ENCODE data around the gene SIRT3. TPM values are rescaled to one million over a fixed set of nuclear protein-coding genes. Genes with fewer than 3 reads are reported as not detected.

Gene SIRT3
- total and polyA plus RNA-seq, 3 donors from 2014 or later: 31.7 to 57.0 (median 43.6) TPM

DNA sequence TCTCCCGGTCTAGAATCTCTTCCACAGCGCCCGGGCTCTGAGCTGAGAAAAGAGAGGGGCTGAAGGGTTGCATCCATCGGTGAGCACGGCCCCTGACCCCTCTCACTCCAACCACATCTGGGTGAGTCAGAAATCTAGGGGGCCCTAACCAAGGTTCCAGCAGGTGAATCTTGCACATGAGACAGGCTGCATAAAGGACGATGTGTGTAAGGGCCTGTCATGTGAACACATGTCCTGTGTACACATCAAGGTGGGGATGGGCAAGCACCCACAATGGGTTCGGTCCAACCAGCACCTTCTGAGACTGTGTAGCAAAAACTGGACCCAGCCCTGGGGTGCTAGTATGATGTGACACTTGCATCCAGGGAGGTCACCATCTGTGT lies 30.1 kb downstream of the SIRT3 start:
- peaks cover 24% of the 10 kb centered on the region for H3K4me1 ChIP-seq
- H3K36me3 ChIP-seq (ENCODE audit: low read depth, missing control alignments): no peaks in the 10 kb centered on the region
- TF ChIP-seq, protein P1, sequence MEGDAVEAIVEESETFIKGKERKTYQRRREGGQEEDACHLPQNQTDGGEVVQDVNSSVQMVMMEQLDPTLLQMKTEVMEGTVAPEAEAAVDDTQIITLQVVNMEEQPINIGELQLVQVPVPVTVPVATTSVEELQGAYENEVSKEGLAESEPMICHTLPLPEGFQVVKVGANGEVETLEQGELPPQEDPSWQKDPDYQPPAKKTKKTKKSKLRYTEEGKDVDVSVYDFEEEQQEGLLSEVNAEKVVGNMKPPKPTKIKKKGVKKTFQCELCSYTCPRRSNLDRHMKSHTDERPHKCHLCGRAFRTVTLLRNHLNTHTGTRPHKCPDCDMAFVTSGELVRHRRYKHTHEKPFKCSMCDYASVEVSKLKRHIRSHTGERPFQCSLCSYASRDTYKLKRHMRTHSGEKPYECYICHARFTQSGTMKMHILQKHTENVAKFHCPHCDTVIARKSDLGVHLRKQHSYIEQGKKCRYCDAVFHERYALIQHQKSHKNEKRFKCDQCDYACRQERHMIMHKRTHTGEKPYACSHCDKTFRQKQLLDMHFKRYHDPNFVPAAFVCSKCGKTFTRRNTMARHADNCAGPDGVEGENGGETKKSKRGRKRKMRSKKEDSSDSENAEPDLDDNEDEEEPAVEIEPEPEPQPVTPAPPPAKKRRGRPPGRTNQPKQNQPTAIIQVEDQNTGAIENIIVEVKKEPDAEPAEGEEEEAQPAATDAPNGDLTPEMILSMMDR (IDR thresholded peaks at IDR 0.05): no peak
- no peak for TF ChIP-seq POLR2A (IDR thresholded peaks at IDR 0.05)
- no peaks in the 10 kb centered on the region for H3K27me3 ChIP-seq
- DNase-seq: peak; percentile 10
- intact Hi-C loops (cut with DNase I; ENCODE audit: low total_unique reads): no loop called here
- no peak overlapping the region for H3K27ac ChIP-seq
- 74 to 82% methylated on average over 5 to 7 of the region's 7 CpGs for WGBS, 2 donors
- no peaks in the 10 kb centered on the region for H3K9me3 ChIP-seq
- peak overlapping the region; percentile 91 to 96 for H3K4me3 ChIP-seq

DNA sequence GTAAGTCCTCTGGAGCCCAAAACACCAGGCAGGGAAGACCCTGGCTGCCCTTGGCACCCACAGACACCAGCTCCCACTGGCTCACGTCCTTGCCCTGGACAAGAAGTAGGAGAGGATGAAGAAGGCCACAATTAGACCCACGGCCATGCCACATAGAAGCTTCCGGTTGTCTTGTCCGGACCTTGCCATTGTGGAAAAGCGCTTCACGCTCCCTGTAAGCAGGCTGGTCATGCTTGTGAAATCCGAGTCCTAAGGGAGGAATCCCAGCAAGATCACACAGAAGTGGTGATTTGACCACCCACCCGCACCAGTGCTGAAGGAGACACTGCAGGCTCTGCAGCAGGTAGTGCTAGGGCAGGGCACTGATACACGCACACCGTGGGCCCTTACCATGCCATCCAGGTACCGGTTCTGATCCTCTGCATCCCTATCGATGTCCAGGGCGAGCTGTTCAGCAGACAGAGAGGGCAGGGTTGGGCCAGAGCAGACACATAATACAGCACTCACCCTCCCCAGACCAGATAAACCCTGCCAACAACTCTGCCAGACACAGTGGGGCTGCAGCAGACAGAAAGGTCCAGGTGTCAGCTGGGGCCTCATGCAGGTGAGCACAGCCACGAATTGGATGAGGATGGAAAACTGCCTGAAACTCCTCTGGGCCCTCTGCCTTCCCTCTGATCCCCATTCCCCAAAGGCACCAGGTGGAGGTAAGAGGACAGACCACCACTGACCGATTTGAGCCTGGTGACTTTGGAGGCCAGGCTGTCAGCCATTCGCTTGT lies 30.7 kb downstream of the SIRT3 start:
- H3K36me3 ChIP-seq (ENCODE audit: low read depth, missing control alignments): no peaks in the 10 kb centered on the region
- no peak overlapping the region for H3K4me3 ChIP-seq
- H3K9me3 ChIP-seq: no peaks in the 10 kb centered on the region
- H3K27ac ChIP-seq: no peak overlapping the region
- DNase-seq: peak; percentile 12
- H3K4me1 ChIP-seq: peaks cover 24% of the 10 kb centered on the region
- intact Hi-C loops (cut with DNase I; ENCODE audit: low total_unique reads): no loop called here
- no peak for TF ChIP-seq POLR2A (IDR thresholded peaks at IDR 0.05)
- TF ChIP-seq, protein P1 (IDR thresholded peaks at IDR 0.05): no peak
- no peaks in the 10 kb centered on the region for H3K27me3 ChIP-seq
- 86 to 88% methylated on average over 16 of the region's 16 CpGs for WGBS, 2 donors

DNA sequence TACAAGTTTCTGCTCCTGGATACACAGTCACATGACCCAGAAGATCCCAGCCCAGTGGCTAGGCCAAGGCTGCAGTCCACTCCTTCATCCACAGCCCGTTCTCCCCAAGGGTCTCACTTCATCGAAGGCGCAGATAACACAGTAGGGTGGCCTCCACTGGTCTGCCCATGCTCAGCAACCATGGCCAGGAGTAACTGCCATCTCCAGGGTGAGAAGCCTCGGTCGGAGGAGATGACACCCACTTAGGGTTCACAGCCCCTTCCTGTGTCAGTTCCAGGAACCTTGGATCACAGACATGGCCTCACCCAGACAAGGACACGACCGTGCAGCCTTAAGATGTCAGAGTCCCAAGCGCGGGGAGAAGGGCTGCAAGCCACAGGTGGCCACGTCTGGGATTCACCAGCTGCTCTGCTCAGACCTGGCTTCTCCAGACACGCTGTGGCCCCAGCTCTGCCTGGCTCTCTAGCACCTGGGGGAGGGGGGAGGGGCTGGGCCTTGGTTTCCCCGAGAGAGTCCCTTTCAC lies 31.5 kb downstream of the SIRT3 start:
- H3K4me1 ChIP-seq: peaks cover 16% of the 10 kb centered on the region
- H3K4me3 ChIP-seq: no peak overlapping the region
- no peaks in the 10 kb centered on the region for H3K9me3 ChIP-seq
- no peak overlapping the region for H3K27ac ChIP-seq
- H3K36me3 ChIP-seq (ENCODE audit: low read depth, missing control alignments): no peaks in the 10 kb centered on the region
- peak; percentile 12 for DNase-seq
- intact Hi-C loops (cut with DNase I; ENCODE audit: low total_unique reads): no loop called here
- H3K27me3 ChIP-seq: no peaks in the 10 kb centered on the region
- TF ChIP-seq, protein P1 (IDR thresholded peaks at IDR 0.05): no peak
- TF ChIP-seq POLR2A (IDR thresholded peaks at IDR 0.05): no peak
- 84 to 85% methylated on average over 12 of the region's 12 CpGs for WGBS, 2 donors

DNA sequence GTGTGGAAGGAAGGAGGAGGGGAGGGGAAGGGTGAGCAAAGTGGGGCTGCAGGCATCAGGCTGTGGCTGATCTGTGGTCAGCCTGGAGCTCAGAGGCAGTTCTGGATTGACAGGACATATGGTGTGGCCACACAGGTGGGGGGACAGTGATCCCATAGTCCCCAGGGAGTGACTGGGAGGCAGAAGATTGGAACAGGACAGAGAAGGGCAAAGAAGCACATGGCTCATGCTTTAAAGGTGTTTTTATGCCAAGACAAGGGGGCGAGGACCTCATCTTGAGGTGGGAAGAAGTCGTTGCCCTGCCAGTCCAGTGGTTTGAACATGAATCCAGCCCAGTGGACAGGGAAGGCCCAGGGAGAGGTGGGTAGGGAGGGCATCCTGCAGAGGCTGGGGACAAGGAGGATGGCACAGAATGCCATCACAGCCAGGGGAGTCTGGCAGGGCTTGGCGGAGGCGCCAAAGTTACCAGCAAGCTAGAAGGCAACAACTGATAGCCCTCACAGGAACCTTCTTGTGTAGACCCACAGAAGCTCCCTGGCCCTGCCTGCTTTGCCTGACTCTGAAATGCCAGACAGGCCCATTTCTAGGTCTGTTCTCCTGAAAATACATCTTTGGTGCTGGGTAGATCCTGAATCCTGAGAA lies 32.1 kb downstream of the SIRT3 start:
- H3K36me3 ChIP-seq (ENCODE audit: low read depth, missing control alignments): no peaks in the 10 kb centered on the region

More for the DNA sequence above, 32.1 kb downstream of the SIRT3 start:
- H3K27me3 ChIP-seq: no peaks in the 10 kb centered on the region
- intact Hi-C loops (cut with DNase I; ENCODE audit: low total_unique reads): no loop called here
- no peak overlapping the region for H3K4me3 ChIP-seq
- TF ChIP-seq, protein P1 (IDR thresholded peaks at IDR 0.05): no peak
- TF ChIP-seq POLR2A (IDR thresholded peaks at IDR 0.05): no peak
- WGBS, 2 donors: 88 to 93% methylated on average over 4 of the region's 4 CpGs
- peaks cover 12% of the 10 kb centered on the region for H3K4me1 ChIP-seq
- peak; percentile 10 for DNase-seq
- no peaks in the 10 kb centered on the region for H3K9me3 ChIP-seq
- H3K27ac ChIP-seq: no peak overlapping the region
